ENCODE data around the gene RAPGEF4. TPM values are rescaled to one million over a fixed set of nuclear protein-coding genes. Genes with fewer than 3 reads are reported as not detected.

RAPGEF4 gene
- total RNA-seq, 1 donor from 2014 or later: 6.1 TPM

- peak; percentile 83 for DNase-seq (ENCODE audit: low read depth, low spot score)
Measured at GRCh38 chr2:172821370-172822338, 86.0 kb downstream of the RAPGEF4 start.

- no peak for DNase-seq (ENCODE audit: low read depth, low spot score)
Measured at GRCh38 chr2:172822585-172822984, 86.9 kb downstream of the RAPGEF4 start.

- DNase-seq (ENCODE audit: low read depth, low spot score): no peak
Measured at GRCh38 chr2:172823261-172823850, 87.7 kb downstream of the RAPGEF4 start.

- no peak for DNase-seq (ENCODE audit: low read depth, low spot score)
Measured at GRCh38 chr2:172826522-172826921, 90.9 kb downstream of the RAPGEF4 start.

GRCh38 chr2:172829229-172829628 lies 93.6 kb downstream of the RAPGEF4 start:
- DNase-seq (ENCODE audit: low read depth, low spot score): no peak

- DNase-seq (ENCODE audit: low read depth, low spot score): no peak
Measured at GRCh38 chr2:172830482-172830881, 94.8 kb downstream of the RAPGEF4 start.

GRCh38 chr2:172833898-172834297 lies 98.3 kb downstream of the RAPGEF4 start:
- peak; percentile 24 for DNase-seq (ENCODE audit: low read depth, low spot score)

GRCh38 chr2:172834881-172835280 lies 99.2 kb downstream of the RAPGEF4 start:
- no peak for DNase-seq (ENCODE audit: low read depth, low spot score)

- peak; percentile 86 for DNase-seq (ENCODE audit: low read depth, low spot score)
Measured at GRCh38 chr2:172836347-172836821, 100.7 kb downstream of the RAPGEF4 start.

- DNase-seq (ENCODE audit: low read depth, low spot score): no peak
Measured at GRCh38 chr2:172836827-172837226, 101.2 kb downstream of the RAPGEF4 start.

- DNase-seq (ENCODE audit: low read depth, low spot score): no peak
Measured at GRCh38 chr2:172839446-172839845, 103.8 kb downstream of the RAPGEF4 start.

GRCh38 chr2:172842511-172843265 lies 107.0 kb downstream of the RAPGEF4 start:
- DNase-seq (ENCODE audit: low read depth, low spot score): no peak

GRCh38 chr2:172843266-172843582 lies 107.6 kb downstream of the RAPGEF4 start:
- no peak for DNase-seq (ENCODE audit: low read depth, low spot score)

- DNase-seq (ENCODE audit: low read depth, low spot score): no peak
Measured at GRCh38 chr2:172843902-172844715, 108.5 kb downstream of the RAPGEF4 start.

- no peak for DNase-seq (ENCODE audit: low read depth, low spot score)
Measured at GRCh38 chr2:172845028-172845630, 109.5 kb downstream of the RAPGEF4 start.

GRCh38 chr2:172846551-172846950 lies 110.9 kb downstream of the RAPGEF4 start:
- DNase-seq (ENCODE audit: low read depth, low spot score): no peak

GRCh38 chr2:172847188-172847587 lies 111.5 kb downstream of the RAPGEF4 start:
- DNase-seq (ENCODE audit: low read depth, low spot score): no peak

GRCh38 chr2:172848519-172848918 lies 112.9 kb downstream of the RAPGEF4 start:
- no peak for DNase-seq (ENCODE audit: low read depth, low spot score)

GRCh38 chr2:172849519-172850217 lies 114.0 kb downstream of the RAPGEF4 start:
- DNase-seq (ENCODE audit: low read depth, low spot score): no peak

GRCh38 chr2:172855588-172855987 lies 119.9 kb downstream of the RAPGEF4 start:
- DNase-seq (ENCODE audit: low read depth, low spot score): no peak
